ENCODE results near the gene NR2F1. TPM values are rescaled to one million over a fixed set of nuclear protein-coding genes. Genes with fewer than 3 reads are reported as not detected.

The NR2F1 gene
- total RNA-seq, 1 experiment from 2014 or later, result not detected

DNA sequence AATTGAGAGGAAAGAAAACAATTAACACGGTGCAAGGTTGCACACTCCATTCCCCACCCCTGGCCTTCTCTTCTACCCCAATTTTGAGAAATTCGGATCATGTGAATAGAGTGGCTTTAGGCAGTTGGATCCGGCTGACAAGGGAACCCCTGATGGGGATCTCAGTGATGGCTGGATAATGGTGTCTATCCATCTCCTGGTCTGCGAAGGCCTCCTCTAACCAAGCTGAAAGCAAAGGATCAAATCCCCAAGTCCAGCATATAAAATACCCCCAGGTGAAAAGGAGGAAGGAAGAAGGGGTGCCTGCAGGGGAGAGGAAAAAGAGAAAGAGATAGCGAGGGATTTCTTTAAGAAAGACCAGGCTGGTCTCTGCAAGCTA, 16.0 kb downstream of the NR2F1 start:
- no peaks in the 10 kb centered on the region for H3K27me3 ChIP-seq (ENCODE audit: low read length)
- no peak overlapping the region for H3K9ac ChIP-seq (ENCODE audit: low read length)
- no peaks in the 10 kb centered on the region for H3K9me3 ChIP-seq (ENCODE audit: low read length)
- DNase-seq, result no peak
- H2AFZ ChIP-seq (ENCODE audit: low read length), result no peak overlapping the region
- H4K20me1 ChIP-seq (ENCODE audit: insufficient read depth, low read depth, low read length), result no peaks in the 10 kb centered on the region
- no peaks in the 10 kb centered on the region for H3K9me2 ChIP-seq (replicated peaks; ENCODE audit: insufficient read depth, low read length)
- no peak overlapping the region for H3K4me3 ChIP-seq (ENCODE audit: low read length)
- no peaks in the 10 kb centered on the region for H3K4me1 ChIP-seq (ENCODE audit: low read length)
- H3K4me2 ChIP-seq (ENCODE audit: low read depth, low read length, poor library complexity, severe bottlenecking), result no peak overlapping the region
- H3K79me2 ChIP-seq (ENCODE audit: low read length), result no peaks in the 10 kb centered on the region
- H3K36me3 ChIP-seq (ENCODE audit: insufficient read depth, low read length), result no peaks in the 10 kb centered on the region
- H3K27ac ChIP-seq (ENCODE audit: low read length), result no peak overlapping the region

DNA sequence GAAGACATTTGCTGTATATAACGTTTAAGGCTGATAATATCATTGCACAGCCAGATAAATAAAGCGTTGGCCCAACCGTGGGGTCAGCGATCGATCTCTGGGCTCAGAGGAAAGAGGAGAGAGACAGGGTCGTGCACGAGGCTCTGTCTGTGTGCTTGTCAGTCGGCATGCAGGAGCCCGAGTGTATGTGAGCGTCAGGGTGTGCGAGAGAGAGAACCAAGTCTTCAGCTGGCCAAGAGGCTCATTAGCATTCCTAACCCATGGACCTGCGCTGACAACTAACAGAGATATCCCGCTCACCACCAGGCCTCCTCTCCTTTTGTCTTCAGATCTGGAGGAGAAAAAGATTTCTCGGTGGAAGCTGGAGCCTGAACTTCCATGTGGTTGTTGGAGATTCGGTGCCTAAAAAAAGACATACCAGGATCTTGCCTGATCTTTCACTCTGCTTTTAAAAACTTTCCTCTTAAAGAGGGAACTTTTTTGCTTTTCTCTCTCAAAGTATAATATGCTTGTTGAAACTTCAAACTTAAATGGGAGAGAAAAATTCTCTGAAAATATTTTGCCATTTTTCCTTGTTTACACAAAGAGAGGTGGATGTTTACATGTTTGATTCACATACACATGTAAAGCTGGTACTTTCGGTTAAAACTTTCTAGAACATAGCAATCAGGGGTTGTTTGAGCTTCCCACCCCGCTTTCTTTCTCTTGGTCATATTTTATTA, 16.5 kb downstream of the NR2F1 start:
- no peaks in the 10 kb centered on the region for H3K4me1 ChIP-seq (ENCODE audit: low read length)
- H3K4me3 ChIP-seq (ENCODE audit: low read length), result no peak overlapping the region
- no peaks in the 10 kb centered on the region for H3K79me2 ChIP-seq (ENCODE audit: low read length)
- H3K36me3 ChIP-seq (ENCODE audit: insufficient read depth, low read length), result no peaks in the 10 kb centered on the region
- no peaks in the 10 kb centered on the region for H4K20me1 ChIP-seq (ENCODE audit: insufficient read depth, low read depth, low read length)
- no peaks in the 10 kb centered on the region for H3K9me3 ChIP-seq (ENCODE audit: low read length)
- H3K27ac ChIP-seq (ENCODE audit: low read length), result no peak overlapping the region
- DNase-seq, result no peak
- no peaks in the 10 kb centered on the region for H3K9me2 ChIP-seq (replicated peaks; ENCODE audit: insufficient read depth, low read length)
- no peak overlapping the region for H3K9ac ChIP-seq (ENCODE audit: low read length)
- H3K4me2 ChIP-seq (ENCODE audit: low read depth, low read length, poor library complexity, severe bottlenecking), result no peak overlapping the region
- H3K27me3 ChIP-seq (ENCODE audit: low read length), result no peaks in the 10 kb centered on the region
- H2AFZ ChIP-seq (ENCODE audit: low read length), result no peak overlapping the region

DNA sequence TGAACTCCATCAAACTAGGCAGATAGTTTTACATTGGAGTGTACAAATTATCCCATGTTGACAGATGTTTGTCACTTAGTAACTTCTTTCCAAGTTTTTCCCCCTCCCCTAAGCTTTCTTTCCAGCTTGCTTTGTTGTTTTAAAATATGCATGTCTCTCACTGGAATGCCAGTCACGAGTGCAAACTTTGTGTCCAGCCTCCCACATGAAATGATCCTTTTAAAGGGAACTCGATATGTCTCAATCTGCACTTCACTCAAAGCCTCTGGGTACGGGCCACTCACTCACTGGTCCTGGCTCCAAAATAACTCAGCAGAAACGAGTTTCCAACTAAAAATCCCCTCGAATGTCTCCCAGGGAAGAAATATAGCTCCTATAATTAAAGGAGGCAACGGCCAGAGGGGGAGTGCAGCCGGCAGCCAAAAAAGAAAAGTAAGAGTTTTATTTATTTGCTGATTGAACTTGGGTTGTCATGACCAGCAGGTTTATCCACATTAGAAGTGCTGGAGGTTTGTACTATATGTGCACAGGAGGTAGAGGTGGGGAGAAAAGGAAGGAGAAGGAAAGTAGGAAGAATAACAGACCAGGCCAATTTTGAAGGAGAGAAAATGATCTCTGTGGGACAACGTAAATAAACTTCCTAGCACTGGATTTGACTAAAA, 17.5 kb downstream of the NR2F1 start:
- Histone ChIP-seq H3K4me2 (ENCODE audit: low read depth, low read length, poor library complexity, severe bottlenecking) (no peak overlapping the region), H3K9me2 (replicated peaks; ENCODE audit: insufficient read depth, low read length) (no peaks in the 10 kb centered on the region), H3K27me3 (ENCODE audit: low read length) (no peaks in the 10 kb centered on the region)

DNA sequence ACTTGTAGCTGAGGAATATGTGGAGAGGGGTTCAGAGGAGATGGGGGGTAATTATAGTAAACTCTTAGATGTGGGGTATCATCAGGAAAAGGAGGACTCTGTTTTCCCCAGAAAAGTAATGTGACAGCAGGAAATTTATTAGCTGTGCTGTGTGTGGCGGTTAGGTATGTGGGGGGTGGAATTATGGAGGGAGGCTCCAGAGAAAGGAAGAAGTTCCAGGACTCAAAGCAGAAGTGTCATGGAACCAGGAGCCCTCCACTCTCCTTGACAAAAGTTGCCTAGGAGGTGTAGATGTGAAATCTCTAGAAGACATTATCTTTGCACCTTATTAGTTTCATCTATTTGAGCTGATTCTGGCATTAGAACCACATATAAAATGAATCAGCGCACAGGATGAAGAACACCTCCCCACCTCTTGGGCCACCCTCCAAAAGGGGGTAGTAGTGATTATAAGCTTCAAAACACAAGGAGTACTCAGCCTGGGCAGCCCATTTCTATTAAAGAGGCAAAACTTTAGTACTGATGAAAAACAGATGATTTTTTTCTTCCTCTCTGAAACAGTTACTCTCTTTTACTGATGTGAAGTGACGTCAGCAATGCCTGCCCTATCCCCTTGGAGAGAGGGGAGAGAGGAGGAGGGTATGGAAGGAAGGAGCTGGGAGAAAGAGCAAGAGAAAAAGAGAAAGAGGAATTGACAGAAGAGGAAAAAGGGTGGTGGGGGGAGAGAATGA, 18.2 kb downstream of the NR2F1 start:
- H3K9me3 ChIP-seq (ENCODE audit: low read length), result no peaks in the 10 kb centered on the region
- no peak for DNase-seq
- H2AFZ ChIP-seq (ENCODE audit: low read length), result no peak overlapping the region
- no peaks in the 10 kb centered on the region for H3K9me2 ChIP-seq (replicated peaks; ENCODE audit: insufficient read depth, low read length)
- no peaks in the 10 kb centered on the region for H4K20me1 ChIP-seq (ENCODE audit: insufficient read depth, low read depth, low read length)
- H3K27me3 ChIP-seq (ENCODE audit: low read length), result no peaks in the 10 kb centered on the region
- H3K4me1 ChIP-seq (ENCODE audit: low read length), result no peaks in the 10 kb centered on the region
- H3K36me3 ChIP-seq (ENCODE audit: insufficient read depth, low read length), result no peaks in the 10 kb centered on the region
- H3K4me3 ChIP-seq (ENCODE audit: low read length), result no peak overlapping the region
- no peak overlapping the region for H3K9ac ChIP-seq (ENCODE audit: low read length)
- no peaks in the 10 kb centered on the region for H3K79me2 ChIP-seq (ENCODE audit: low read length)
- H3K4me2 ChIP-seq (ENCODE audit: low read depth, low read length, poor library complexity, severe bottlenecking), result no peak overlapping the region
- no peak overlapping the region for H3K27ac ChIP-seq (ENCODE audit: low read length)

More for the DNA sequence above, 17.5 kb downstream of the NR2F1 start:
- H3K79me2 ChIP-seq (ENCODE audit: low read length), result no peaks in the 10 kb centered on the region
- no peak overlapping the region for H2AFZ ChIP-seq (ENCODE audit: low read length)
- no peaks in the 10 kb centered on the region for H3K9me3 ChIP-seq (ENCODE audit: low read length)
- no peak overlapping the region for H3K27ac ChIP-seq (ENCODE audit: low read length)
- no peaks in the 10 kb centered on the region for H3K4me1 ChIP-seq (ENCODE audit: low read length)
- no peaks in the 10 kb centered on the region for H4K20me1 ChIP-seq (ENCODE audit: insufficient read depth, low read depth, low read length)
- H3K9ac ChIP-seq (ENCODE audit: low read length), result no peak overlapping the region
- no peak overlapping the region for H3K4me3 ChIP-seq (ENCODE audit: low read length)
- no peaks in the 10 kb centered on the region for H3K36me3 ChIP-seq (ENCODE audit: insufficient read depth, low read length)
- DNase-seq, result no peak

DNA sequence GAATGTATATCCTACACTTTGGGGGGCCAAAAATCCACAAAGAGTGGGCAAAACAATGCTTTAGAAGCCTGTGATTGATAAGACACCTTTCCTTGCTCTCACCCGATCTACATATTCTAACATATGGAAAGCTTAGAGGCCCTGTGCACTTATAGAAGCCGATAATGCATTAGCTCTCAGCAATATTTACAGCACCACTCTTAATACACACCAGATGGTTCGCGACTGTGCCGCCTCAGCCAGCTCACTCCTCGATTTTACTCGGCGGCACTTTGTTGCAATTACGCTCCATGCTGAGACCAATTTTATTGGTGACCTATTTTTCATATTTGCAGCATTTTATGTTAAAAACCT, 18.8 kb downstream of the NR2F1 start:
- Histone ChIP-seq H3K36me3 (ENCODE audit: insufficient read depth, low read length) (no peaks in the 10 kb centered on the region), H4K20me1 (ENCODE audit: insufficient read depth, low read depth, low read length) (no peaks in the 10 kb centered on the region), H2AFZ (ENCODE audit: low read length) (no peak overlapping the region), H3K9ac (ENCODE audit: low read length) (no peak overlapping the region), H3K9me3 (ENCODE audit: low read length) (no peaks in the 10 kb centered on the region), H3K9me2 (replicated peaks; ENCODE audit: insufficient read depth, low read length) (no peaks in the 10 kb centered on the region), H3K4me3 (ENCODE audit: low read length) (no peak overlapping the region), H3K27ac (ENCODE audit: low read length) (no peak overlapping the region), H3K79me2 (ENCODE audit: low read length) (no peaks in the 10 kb centered on the region), H3K4me1 (ENCODE audit: low read length) (no peaks in the 10 kb centered on the region), H3K27me3 (ENCODE audit: low read length) (no peaks in the 10 kb centered on the region), H3K4me2 (ENCODE audit: low read depth, low read length, poor library complexity, severe bottlenecking) (no peak overlapping the region)
- no peak for DNase-seq

DNA sequence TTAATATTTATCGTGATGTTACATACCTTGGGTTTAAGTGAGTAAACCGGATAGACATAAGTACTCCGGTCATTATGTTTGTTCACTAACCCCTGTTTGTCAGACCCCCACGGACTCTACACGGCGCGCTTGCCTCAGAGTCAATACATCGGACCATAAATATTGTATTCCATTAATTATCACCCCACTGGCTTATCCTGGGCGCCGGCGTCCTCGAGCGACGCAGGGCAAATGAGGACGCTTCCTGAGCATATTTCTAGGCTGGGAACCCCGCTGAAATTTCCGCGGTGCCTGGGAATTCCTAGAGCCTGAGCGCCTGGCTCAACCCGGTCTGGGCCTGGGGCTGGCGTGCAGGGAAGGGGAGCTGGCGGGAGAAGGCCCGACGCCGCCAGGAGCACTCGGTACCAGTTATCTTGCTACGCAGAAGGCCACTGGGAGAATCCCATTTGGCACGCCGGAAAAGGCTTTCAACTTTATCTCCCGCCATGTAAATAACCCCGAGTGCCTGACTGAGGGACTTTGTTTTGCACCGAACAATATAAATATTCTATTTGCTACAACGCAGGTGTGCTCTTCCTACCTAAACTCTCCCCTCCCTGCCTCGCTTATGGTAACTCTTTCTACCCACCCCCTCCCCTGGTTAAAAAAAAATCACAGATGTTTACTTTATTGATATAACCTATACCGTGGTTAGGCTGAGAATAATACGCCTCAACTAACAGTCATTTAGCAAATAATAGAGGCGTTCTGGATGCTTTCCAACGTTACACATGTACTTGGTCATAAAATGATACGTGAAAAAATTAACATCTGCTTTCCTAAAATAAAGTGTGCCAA, 19.4 kb downstream of the NR2F1 start:
- H3K4me3 ChIP-seq (ENCODE audit: low read length), result no peak overlapping the region
- no peak overlapping the region for H2AFZ ChIP-seq (ENCODE audit: low read length)
- H3K27ac ChIP-seq (ENCODE audit: low read length), result no peak overlapping the region
- no peak for DNase-seq
- no peaks in the 10 kb centered on the region for H3K27me3 ChIP-seq (ENCODE audit: low read length)
- H3K4me1 ChIP-seq (ENCODE audit: low read length), result no peaks in the 10 kb centered on the region
- H3K9ac ChIP-seq (ENCODE audit: low read length), result no peak overlapping the region
- H3K79me2 ChIP-seq (ENCODE audit: low read length), result no peaks in the 10 kb centered on the region
- no peaks in the 10 kb centered on the region for H4K20me1 ChIP-seq (ENCODE audit: insufficient read depth, low read depth, low read length)
- H3K9me3 ChIP-seq (ENCODE audit: low read length), result no peaks in the 10 kb centered on the region
- no peaks in the 10 kb centered on the region for H3K9me2 ChIP-seq (replicated peaks; ENCODE audit: insufficient read depth, low read length)
- no peak overlapping the region for H3K4me2 ChIP-seq (ENCODE audit: low read depth, low read length, poor library complexity, severe bottlenecking)
- H3K36me3 ChIP-seq (ENCODE audit: insufficient read depth, low read length), result no peaks in the 10 kb centered on the region

DNA sequence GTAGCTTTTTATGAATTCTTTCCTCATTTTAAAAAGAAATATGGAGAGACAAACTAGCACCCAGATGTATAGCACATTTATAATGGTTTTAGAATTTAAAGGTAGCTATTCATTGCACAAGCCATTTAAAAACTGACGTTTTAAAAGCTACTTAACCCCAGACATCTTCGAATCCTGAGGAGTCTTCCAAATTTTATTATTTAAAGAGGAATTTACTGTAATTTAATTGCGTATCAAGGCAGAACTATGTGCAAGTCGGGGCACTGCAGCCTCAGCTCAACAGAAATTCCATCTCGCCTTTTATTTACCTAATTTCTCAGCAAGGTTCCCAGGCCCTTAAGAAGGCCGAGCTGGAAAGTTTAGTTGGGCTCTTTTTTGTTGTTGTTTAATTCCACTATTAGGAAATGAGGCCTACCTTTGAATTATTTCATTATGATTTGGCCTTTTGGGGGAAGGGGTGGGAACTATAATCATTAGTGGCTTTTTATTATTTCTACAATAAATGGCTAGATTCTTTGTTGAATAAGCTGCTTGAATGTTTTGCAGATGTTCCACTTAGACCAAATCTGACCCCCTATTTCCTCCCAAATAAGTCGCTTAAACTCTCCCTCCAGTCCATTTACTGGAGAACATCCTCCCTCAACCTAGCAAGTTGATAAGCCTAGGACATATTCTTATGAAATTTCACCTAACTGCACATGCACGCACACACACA, 20.2 kb downstream of the NR2F1 start:
- Histone ChIP-seq H3K9me3 (ENCODE audit: low read length) (no peaks in the 10 kb centered on the region), H3K36me3 (ENCODE audit: insufficient read depth, low read length) (no peaks in the 10 kb centered on the region), H3K4me2 (ENCODE audit: low read depth, low read length, poor library complexity, severe bottlenecking) (no peak overlapping the region), H2AFZ (ENCODE audit: low read length) (no peak overlapping the region), H3K27me3 (ENCODE audit: low read length) (no peaks in the 10 kb centered on the region), H3K79me2 (ENCODE audit: low read length) (no peaks in the 10 kb centered on the region), H3K4me3 (ENCODE audit: low read length) (no peak overlapping the region), H4K20me1 (ENCODE audit: insufficient read depth, low read depth, low read length) (no peaks in the 10 kb centered on the region), H3K9me2 (replicated peaks; ENCODE audit: insufficient read depth, low read length) (no peaks in the 10 kb centered on the region), H3K4me1 (ENCODE audit: low read length) (peaks cover 4% of the 10 kb centered on the region), H3K9ac (ENCODE audit: low read length) (no peak overlapping the region), H3K27ac (ENCODE audit: low read length) (no peak overlapping the region)
- no peak for DNase-seq

All from Karpas-422 (cell line).